NCI-H2029 (cell line): ENCODE results near the gene DERA.
"Not testable (repeated sequence)": the region's sequence is repeated elsewhere in the genome, so short reads cannot be mapped to it uniquely, and the experiment has no call there.

Experiments used
- DNase-seq: peaks from one replicate; lab custom pipeline; 2025; lab: John Stamatoyannopoulos, UW

The DERA gene

DNA sequence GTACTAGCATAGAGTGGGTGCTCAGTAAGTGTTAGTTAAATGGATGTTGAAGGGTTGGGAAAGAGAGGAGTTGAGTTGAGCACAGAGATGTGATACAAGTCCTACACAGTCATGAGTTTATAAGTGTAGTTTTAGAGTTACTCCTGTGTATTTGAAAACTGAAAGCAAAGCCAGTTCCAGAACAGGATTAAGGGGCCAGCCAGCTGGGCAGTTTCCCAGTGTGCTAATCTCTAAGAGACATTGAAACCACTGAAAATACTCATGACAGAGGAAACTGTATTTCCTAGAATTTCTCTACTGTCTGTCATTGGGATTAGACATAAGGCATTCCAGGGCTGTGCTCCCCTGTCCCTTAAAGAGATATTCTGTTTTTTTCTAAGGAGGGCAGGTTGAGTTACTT lies 101.0 kb downstream of the DERA start:
- DNase-seq: no peak

DNA sequence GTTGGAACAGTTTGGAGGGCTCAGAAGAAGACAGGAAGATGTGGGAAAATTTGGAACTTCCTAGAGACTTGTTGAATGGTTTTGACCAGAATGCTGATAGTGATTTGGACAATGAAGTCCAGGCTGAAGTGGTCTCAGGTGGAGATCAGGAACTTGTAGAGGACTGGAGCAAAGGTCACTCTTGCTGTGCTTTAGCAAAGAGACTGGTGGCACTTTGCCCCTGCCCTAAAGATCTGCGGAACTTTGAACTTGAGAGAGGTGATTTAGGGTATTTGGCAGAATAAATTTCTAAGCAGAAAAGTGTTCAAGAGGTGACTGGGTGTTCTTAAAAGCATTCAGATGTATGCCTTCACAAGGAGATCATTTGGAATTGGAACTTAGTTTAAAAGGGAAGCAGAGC lies 102.6 kb downstream of the DERA start:
- DNase-seq: not testable (repeated sequence)

DNA sequence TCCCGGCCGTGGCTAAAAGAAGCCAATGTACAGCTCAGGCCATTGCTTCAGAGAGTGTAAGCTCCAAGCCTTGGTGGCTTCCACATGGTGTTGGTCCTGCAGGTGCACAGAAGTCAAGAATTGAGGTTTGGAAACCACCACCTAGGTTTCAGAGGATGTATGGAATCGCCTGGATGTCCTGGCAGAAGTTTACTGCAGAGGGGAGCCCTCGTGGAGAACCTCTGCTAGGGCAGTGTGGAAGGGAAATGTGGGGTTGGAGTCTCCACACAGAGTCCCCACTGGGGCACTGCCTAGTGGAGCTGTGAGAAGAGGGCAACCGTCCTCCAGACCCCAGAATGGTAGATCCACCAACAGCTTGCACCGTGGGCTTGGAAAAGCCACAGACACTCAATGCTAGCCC lies 103.3 kb downstream of the DERA start:
- not testable (repeated sequence) for DNase-seq

DNA sequence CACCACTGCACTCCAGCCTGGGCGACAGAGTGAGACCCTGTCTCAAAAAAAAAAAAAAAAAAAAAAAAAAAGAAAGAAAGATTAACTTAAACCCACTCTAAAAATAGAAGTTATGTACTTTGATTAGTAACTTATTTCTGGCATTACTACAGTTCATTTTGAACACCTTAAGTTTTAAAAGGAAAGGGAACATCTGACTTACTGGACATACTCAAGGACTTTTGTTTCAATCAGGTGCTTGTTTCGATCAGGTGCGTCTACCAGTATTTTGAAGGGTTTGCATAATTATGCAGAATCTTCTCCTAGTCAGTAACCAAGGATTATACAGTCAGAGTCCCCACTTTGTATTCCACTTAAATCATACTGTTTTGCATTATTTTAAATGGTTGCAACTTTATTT lies 105.6 kb downstream of the DERA start:
- no peak for DNase-seq

DNA sequence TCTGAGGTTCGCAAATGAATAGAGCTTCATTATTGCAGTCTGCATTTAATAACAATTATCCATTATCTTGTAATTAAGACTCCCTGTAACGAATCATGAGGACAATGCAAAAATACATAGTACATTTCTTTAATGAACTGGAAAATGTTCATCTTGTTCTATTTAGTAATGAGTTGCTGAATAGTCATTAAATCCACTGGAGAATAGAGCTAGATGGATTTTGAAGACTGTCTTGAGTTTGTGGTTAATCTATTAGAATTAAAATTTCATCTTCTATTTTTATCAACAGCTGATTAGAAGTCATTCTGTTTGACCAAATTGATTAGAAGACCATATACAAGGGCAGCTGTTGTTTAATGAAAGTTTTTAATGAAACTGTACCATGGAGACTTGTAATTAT lies 107.2 kb downstream of the DERA start:
- no peak for DNase-seq

DNA sequence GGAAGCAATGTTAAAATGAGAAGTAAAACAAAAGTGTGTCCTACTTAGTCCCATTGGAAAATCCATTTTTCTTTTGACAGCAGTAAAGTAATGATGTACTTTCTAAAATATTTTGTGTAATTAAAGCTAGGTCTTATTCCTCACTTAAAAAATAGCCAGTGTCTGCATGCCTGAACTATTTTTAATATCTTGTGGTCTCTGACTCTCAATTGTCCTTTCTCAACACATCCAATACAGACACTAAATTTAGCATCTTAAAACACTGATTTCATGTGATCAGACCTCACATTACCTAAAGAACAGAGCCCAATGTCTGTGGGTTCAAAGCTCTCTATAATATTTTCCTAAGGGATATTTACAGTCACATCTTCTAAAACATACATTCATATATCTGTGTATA lies 108.0 kb downstream of the DERA start:
- no peak for DNase-seq

DNA sequence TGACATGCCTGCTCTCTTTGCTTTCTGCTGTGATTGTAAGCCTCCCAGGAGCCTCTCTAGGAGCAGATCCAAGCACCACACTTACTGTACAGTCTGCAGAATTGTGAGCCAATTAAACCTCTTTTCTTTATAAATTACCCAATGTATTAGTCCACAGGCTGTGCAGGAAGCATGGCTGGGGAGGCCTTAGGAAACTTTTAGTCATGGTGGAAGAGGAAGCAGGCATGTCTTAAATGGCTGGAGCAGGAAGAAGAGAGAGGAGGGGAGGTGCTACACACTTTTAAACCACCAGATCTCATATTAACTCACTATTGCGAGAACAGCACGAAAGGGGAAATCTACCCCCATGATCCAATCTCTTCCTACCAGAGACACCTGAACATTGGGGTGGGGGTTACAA lies 108.9 kb downstream of the DERA start:
- no peak for DNase-seq

DNA sequence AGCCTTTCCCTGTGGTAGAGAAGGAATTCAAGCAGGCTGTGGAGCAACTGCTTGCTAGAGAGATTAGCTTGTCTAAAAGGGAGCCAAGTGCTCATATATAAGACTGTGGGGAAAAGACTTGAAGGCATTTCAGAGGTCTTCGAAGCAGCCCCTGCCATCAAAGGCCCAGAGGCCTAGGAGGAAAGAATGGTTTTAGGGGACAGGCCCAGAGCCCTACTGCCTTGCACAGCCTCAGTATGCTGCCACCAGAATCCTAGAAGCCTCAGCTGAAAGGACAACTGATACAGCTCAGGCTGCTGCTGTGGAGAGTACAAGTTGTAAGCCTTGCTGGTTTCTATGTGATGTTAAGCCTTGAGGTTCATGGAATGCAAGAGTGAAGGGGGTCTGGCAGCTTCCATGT lies 109.9 kb downstream of the DERA start:
- no peak for DNase-seq

DNA sequence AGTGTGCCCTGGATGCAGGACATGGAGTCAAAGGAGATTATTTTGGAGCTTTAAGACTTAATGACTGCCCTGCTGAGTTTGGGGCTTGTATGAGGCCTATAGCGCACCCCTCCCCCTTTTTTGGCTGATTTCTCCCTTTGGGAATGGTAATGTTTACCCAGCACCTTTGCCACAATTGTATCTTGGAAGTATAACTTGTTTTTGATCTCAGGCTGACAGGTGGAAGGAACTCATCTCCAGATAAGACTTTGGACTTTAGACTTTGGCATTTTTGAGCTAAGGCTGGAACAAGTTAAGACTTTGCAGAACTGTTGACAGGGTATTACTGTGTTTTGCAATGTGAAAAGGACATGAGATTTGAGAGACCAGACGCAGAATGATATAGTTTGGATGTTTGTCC lies 110.5 kb downstream of the DERA start:
- no peak for DNase-seq

DNA sequence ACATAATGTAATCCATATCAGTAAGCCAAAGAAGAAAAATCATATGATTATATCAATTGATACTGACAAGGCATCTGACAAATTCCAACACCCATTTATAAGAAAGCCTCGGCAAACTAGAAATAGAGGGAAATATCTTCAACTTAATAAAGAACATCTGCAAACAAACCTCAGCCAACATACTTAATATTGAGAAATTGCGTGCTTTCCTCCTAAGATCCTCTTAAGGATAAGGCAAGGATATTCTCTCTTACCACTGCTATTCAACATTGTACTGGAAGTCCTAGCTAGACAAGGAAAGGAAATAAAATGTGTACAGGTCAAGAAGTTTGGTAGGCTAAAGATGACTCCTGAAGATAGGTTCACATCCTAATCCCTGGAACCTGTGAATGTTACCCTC lies 115.9 kb downstream of the DERA start:
- no peak for DNase-seq

DNA sequence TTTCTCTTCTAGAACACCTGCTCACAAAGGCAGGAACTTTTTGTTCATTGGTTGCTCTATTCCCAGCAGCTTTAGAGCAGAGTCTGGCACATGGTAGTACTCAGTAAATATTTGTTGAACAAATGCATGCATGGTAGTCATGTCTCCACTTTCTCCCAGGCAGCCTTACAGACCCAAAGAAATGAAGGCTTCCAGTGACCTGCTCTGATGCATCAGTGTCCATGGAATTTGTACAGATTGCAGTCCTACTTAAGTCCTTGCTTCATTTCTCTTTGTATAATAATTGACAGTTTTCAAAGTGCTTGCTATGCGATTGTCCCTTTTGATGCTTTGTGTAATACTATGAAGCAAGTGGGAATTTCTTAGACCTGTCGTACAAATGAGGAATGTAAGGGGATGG lies 119.6 kb downstream of the DERA start:
- peak; percentile 76 for DNase-seq

DNA sequence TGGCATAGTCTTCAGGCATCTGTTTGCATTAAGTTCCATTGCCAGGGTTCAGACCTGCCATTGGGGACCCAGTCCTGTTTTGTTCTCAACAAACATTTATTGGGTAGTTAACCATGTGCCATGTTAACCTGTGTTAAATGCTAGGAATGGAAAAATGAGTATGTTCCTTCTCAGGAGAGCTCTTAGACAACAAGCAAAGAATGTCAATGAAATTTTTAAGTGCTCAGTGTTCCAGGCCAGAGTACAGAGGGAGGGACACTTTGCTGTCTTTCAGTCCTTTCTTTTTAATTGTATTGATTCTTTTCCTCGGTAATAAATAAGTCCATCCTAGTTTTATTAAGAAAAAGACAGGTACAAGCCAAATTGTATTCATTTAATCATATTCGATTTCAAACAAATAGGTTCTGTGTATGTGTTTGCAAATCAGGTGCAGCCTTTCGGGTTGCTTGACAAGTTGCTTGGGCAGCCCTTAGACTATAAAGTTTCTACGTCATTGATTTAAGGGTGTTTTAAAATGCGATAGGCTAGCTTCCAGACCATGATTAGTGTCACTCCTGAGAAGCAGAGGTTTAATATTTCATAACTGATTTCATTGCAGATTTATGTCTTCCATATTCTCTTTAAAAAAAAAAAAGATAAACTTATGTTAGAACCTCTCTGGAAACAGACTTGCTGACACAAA lies 123.1 kb downstream of the DERA start:
- no peak for DNase-seq

DNA sequence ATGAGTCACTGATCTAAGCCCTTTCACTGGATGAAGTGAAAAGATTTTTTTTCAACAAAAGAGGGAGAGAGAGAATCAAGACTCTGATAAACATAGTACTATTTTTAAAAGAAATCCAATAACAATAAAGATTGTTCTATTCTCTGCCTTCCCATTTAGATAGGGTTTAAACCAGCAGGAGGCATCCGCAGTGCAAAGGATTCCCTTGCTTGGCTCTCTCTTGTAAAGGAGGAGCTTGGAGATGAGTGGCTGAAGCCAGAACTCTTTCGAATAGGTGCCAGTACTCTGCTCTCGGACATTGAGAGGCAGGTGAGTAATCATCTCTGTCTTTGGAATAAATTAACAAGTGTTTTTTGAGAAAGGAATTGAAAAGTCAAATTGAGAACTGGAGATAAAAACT lies 124.9 kb downstream of the DERA start:
- DNase-seq: no peak

DNA sequence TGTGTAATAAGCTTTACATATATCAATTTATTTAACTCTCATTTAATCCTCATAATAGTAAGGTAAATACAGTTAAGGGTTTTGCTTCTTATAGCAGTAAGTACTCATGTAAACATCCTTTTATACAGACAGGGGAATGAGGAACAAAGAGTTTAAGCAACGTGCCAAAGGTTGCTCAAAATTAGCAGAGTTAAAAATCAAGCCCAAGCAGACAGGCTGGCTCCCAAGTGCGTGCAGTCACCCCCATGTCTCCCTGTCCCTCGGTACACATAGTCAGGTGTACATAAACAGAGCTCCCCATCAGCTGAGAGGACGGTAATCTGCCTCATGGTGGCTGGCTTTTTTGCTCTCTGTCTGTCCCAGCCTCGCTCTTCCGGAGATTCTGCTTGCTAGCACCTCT lies 126.4 kb downstream of the DERA start:
- no peak for DNase-seq

DNA sequence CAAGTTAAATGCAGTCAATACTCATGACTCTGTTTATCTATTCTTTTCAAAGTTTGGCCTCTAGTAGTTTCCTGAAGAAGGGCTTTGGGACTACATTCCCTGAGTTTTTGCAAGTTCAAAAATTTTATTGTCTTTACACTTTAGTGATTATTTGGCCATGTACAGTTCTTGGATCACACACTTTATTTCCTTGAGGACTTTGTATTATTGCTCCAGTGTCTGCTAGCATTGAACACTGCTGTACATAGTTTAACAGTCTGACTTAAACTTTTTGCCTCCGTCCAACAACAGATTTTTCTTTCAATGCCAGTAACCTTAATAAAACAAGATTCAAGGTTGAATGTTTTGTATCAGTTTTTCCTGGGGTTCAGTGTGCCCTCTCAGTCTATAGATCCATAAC lies 132.3 kb downstream of the DERA start:
- no peak for DNase-seq

DNA sequence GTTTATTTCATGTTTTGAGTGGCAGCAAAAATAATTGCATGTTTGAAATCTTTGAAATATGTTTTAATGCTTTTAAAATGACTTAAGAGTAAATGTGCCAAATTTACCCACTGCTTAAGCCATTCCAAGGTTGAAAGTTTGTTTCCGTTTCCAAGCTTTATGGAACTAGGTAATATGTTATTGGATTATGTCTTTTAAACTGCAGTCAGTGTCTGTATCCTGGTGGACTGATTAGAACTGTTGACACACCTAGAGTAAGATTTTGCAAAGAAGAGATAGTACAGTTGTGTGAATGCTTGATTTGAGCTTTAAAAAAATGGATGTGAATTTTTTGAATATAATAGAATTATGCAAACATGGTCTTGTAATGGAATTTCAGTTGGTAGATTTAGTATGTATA lies 135.1 kb downstream of the DERA start:
- DNase-seq: no peak

DNA sequence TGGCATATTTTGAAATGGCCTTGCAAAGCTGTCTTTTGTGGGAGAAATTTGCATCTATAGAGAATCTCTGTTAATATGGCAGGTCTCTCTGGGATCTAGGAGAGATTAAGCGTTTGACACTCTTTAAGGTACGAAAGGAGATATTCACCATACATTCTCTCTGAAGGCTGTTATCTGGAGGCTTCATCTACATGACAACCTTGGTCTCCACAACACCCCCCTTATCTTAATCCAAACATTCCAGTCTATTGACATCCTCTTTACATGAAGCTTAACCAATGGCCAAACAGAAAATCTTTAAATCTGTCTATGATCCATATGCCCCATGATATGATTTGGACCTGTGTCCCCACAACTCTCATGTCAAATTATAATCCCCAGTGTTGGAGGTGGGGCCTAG lies 137.4 kb downstream of the DERA start:
- no peak for DNase-seq

DNA sequence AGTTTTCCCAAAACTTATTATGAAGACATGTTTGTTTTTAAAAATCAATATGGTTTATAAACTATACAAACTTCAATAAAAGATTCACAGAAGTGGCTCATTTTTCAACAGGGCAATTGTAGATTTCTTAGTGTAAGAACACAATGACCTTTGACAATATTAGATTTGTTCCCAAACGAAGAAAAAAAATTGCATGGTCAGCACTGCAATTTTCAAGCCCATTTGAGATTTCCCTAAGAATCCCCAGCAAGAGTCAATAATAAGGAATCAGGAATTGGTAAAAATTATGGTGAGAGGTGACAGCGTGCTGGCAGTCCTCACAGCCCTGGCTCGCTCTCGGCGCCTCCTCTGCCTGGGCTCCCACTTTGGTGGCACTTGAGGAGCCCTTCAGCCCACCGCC lies 145.8 kb downstream of the DERA start:
- DNase-seq: no peak

DNA sequence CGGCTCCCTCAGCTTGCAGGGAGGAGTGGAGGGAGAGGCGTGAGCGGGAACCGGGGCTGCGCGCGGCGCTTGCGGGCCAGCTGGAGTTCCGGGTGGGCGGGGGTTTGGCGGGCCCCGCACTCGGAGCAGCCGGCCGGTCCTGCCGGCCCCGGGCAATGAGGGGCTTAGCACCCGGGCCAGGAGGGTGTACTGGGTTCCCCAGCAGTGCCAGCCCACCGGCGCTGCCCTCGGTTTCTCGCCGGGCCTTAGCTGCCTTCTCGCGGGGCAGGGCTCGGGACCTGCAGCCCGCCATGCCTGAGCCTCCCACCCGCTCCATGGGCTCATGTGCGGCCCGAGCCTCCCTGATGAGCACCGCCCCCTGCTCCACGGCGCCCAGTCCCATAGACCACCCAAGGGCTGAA lies 146.2 kb downstream of the DERA start:
- DNase-seq: not testable (repeated sequence)

DNA sequence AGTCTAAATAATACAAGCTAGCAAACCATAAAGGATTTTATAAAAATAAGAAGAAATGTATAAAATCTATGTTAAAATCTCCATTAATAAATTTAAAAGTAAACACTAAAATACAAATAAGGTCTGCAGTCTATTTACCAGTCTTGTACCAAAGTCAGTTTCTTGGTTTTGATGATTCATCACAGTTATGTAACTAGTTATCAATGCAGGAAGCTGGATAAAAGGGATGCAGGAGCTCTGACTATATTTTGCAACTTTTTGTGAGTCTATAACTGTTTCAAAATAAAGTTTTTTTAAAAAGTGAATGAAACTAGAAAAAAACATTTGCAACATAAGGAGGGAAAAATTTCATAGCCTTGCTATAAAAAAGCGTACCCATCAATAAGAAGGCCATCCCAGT lies 151.5 kb downstream of the DERA start:
- DNase-seq: no peak

DNA sequence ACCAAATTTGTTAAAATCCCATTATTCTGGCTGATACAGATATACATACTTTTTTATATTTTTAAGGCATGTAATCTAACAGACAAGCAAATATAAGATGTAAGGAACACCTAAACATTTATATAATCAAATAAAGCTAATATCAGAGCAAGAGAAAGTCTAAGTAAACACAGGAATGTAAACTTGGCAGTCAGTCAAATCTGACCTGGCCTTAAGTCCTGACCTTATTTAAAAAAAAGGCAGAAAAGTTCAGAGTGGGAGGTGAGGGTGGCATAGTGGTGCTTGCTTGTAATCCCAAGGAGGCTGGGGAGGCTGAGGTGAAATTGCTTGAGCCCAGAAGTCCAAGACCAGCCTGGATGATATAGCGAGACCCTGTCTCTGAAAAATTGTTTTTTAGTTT lies 152.6 kb downstream of the DERA start:
- no peak for DNase-seq

DNA sequence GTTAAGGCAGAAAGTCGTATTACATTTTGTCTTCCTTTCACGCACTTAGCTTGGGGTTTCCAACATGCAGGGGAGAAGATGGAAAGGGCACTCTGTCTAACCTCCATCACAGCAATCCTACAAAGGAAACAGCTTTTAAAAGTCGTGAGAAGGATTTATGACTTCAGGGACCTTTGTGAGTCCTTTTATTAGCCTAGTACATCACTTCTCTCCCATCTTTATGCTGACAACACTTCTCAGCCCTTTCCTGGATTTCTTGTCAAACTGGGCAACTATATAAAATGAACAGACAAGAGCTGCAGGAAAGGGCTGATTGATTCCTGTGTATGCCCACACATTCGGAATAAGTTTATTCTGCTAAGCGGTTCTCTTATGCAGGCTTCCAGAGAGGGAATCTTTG lies 159.0 kb downstream of the DERA start:
- DNase-seq: no peak

DNA sequence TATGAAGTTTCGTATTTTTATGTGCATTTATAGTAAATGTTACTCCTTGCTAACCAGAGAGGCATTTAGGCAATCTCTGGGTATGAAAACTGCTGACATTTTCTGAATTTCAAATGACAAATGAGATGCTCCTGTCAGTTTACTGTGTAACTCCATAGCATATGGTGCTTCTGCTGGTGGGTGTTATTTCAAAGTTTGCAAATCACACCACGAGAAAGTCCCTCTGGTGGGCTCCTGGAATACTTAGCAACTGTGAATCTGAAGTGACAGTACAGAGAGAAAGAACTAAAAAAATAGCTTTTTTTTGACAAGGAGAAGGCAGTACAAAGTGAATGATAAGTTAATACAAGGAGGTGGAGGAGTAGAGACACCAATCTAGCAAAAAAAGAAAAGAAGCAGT lies 161.5 kb downstream of the DERA start:
- no peak for DNase-seq

DNA sequence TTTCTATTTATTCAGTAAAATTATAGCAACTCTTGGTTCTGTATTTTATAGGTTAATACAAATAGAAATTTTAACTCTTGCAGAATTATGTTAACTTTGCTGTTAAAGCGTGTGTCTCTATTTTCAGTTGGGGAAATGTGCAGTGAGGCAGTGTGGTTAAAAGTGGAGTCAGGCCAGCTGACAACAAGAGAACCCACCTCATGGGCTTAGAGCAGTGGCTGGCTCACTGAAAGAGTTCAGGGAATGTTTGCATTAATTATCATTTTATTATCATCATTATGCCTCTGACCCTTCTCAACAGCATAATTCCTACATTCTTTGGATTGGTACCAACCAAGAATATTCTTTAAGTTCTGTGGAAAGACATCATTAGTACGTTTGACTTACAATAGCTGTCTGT lies 163.8 kb downstream of the DERA start:
- DNase-seq: no peak

DNA sequence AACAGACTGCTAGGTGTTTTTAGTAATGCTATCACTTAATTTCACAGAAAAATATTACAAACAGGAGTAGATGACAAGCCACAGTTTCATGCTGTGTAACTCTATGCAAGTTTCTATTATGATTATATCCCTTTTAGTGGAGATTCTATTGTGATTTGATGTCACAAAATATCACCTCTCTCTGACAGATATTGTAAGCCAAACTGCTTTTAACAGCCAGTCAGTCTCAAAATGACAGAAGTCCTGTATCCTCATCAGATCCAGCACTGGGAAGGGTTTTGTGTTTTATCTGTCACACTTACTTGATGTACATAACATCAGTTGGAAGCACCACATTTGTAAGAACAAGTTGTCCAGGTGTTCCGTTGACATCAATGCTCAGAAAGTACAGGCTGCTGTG lies 164.8 kb downstream of the DERA start:
- DNase-seq: no peak
